ENCODE measurements around the gene SART3. TPM values are rescaled to one million over a fixed set of nuclear protein-coding genes. Genes with fewer than 3 reads are reported as not detected.

The SART3 gene
- total and polyA plus RNA-seq, 2 of the 8 experiments (the other 6 are each of a cell fraction or from before 2014, with no cell fraction given): 16.0 to 103 TPM

GRCh38 chr12:108538616-108539195 lies 22.3 kb downstream of the SART3 start (continued):
- TF ChIP-seq NANOG (IDR thresholded peaks at IDR 0.05; ENCODE audit: insufficient read depth, low read depth, low read length, poor library complexity, severe bottlenecking): no peak
- no peak for TF ChIP-seq CHD2 (IDR thresholded peaks at IDR 0.05; ENCODE audit: low read length)
- TF ChIP-seq MAFK (IDR thresholded peaks at IDR 0.05; ENCODE audit: low read depth, low read length): no peak
- no peak for TF ChIP-seq USF2 (IDR thresholded peaks at IDR 0.05; ENCODE audit: low read length)
- TF ChIP-seq EGR1 (IDR thresholded peaks at IDR 0.05; ENCODE audit: borderline replicate concordance, low read depth, low read length): no peak
- TF ChIP-seq TBP (IDR thresholded peaks at IDR 0.05; ENCODE audit: low read depth, low read length): no peak
- no peak for TF ChIP-seq HDAC2 (IDR thresholded peaks at IDR 0.05; ENCODE audit: borderline replicate concordance in 1 of 2, low read depth in 2 of 2, low read length in 2 of 2)
- TF ChIP-seq FOSL1 (IDR thresholded peaks at IDR 0.05; ENCODE audit: insufficient read depth, low read depth, low read length): no peak

Measured in H1 (cell line).